ENCODE measurements around the gene DMPK. TPM values are rescaled to one million over a fixed set of nuclear protein-coding genes. Genes with fewer than 3 reads are reported as not detected.

DMPK gene
- total and polyA plus RNA-seq, 9 of the 15 experiments (the other 6 are each of a cell fraction or from before 2014, with no cell fraction given) = 0.24 to 31.3 (median 7.3) TPM

- peak; percentile 84 for TF ChIP-seq HNRNPLL (IDR thresholded peaks at IDR 0.05; ENCODE audit: low read depth, low read length, poor library complexity, severe bottlenecking)
- no peak for TF ChIP-seq GTF3C2 (IDR thresholded peaks at IDR 0.05; ENCODE audit: borderline replicate concordance, extremely low read depth, insufficient read length)
- TF ChIP-seq RBFOX2 (IDR thresholded peaks at IDR 0.05; ENCODE audit: low read depth, low read length) = peak; percentile 71
- no peak for TF ChIP-seq GTF2A2 (tag; IDR thresholded peaks at IDR 0.05)
- TF ChIP-seq TFE3 (CRISPR knock-in tag; IDR thresholded peaks at IDR 0.05) = no peak
- TF ChIP-seq MAX (CRISPR knock-in tag; IDR thresholded peaks at IDR 0.05) = peak; percentile 87
- peak; percentile 84; the same call in 1 of the 2 replicates for TF ChIP-seq CTBP1 (IDR thresholded peaks at IDR 0.05; ENCODE audit: borderline replicate concordance)
- 0 out of 2 replicates have a peak, but pooled peaks have one; percentile 48 for TF ChIP-seq ZBTB9 (CRISPR knock-in tag; IDR thresholded peaks at IDR 0.05)
- TF ChIP-seq HDAC6 (IDR thresholded peaks at IDR 0.05; ENCODE audit: low read depth, low read length) = peak; percentile 85; the same call in 1 of the 2 replicates
- TF ChIP-seq RBBP5 (IDR thresholded peaks at IDR 0.05; ENCODE audit: borderline replicate concordance, insufficient read depth, low read length, poor library complexity, severe bottlenecking) = peak; percentile 78
- peak; percentile 24 for TF ChIP-seq FUS (optimal IDR thresholded peaks at IDR 0.05; ENCODE audit: low read depth, low read length)
- no peak for TF ChIP-seq ZBTB49 (CRISPR knock-in tag; IDR thresholded peaks at IDR 0.05; ENCODE audit: borderline replicate concordance)
- TF ChIP-seq ERF (CRISPR knock-in tag; IDR thresholded peaks at IDR 0.05) = peak; percentile 35; the same call in 1 of the 2 replicates
- no peak for TF ChIP-seq HDAC3 (IDR thresholded peaks at IDR 0.05; ENCODE audit: borderline replicate concordance, partially characterized antibody)
- TF ChIP-seq BRCA1 (IDR thresholded peaks at IDR 0.05) = no peak
- 0 out of 2 replicates have a peak, but pooled peaks have one; percentile 45 for TF ChIP-seq BRCA1 (CRISPR knock-in tag; IDR thresholded peaks at IDR 0.05)
- peak; percentile 45; the same call in 1 of the 2 replicates for TF ChIP-seq SMAD4 (CRISPR knock-in tag; conservative IDR thresholded peaks at IDR 0.05)
These were observed 14.2 kb downstream of the DMPK start (continued) for GRCh38 chr19:45767881-45768654.

Measured in K562 (cell line).